OCI-LY3 (cell line): ENCODE results near the gene DNAH14.

ENCODE experiments used
- CTCF ChIP-seq: fragments of 200-600, 300-600 bp; sonication (generic); IDR thresholded peaks from 2 replicates; pipeline ENCODE4 v1.5.1; 2014; ENCODE audit warnings: antibody characterized with exemption, low read length, low read depth
- EZH2phosphoT487 ChIP-seq: fragments of 200-600 bp; shearing (Covaris generic); IDR thresholded peaks from 2 replicates; pipeline ENCODE4 v1.6.1; 2018; ENCODE audit warnings: antibody characterized with exemption, mixed run types, low read depth

GRCh38 chr1:224929335-224930237, at the start of gene DNAH14:
- TF ChIP-seq CTCF (no peak), EZH2phosphoT487 (no peak)
